OCI-LY7 (cell line): Measurements from ENCODE around the gene NUB1.

Experiments
- EZH2phosphoT487 ChIP-seq: fragments of 200-600 bp; sonication (generic); IDR thresholded peaks from 2 replicates; pipeline ENCODE4 v1.6.1; 2018; ENCODE audit warnings: low read depth, borderline replicate concordance, mild to moderate bottlenecking, mixed run types, antibody characterized with exemption, low read length, moderate library complexity, mixed read lengths
- TF ChIP-seq, protein P1 (sequence below): fragments of 200-600 bp; sonication (generic); conservative IDR thresholded peaks from 2 replicates; pipeline ENCODE4 v1.5.1; 2014; ENCODE audit warnings: mild to moderate bottlenecking, antibody characterized with exemption, low read length, moderate library complexity, mixed read lengths

DNA sequence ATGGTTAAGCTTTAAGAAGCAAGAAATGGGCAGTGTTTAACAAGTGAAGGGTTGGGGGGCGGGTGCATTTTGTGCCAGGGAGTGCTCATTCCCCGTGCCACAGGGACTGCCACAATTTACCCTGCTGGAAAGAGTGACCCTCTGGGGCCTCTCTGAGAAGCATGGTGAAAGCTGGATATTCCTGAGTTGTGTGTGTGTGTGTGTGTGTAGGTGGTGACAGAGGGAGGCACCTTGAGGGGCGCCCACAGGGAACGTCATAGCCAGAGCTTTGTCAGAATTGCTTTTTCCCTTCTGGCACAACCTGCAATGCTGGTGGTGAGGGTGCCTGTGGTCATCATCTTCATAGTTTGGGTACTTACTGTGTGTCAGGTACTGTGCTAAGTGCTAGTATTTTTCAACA lies 70.7 kb downstream of the NUB1 start:
- TF ChIP-seq, protein P1, sequence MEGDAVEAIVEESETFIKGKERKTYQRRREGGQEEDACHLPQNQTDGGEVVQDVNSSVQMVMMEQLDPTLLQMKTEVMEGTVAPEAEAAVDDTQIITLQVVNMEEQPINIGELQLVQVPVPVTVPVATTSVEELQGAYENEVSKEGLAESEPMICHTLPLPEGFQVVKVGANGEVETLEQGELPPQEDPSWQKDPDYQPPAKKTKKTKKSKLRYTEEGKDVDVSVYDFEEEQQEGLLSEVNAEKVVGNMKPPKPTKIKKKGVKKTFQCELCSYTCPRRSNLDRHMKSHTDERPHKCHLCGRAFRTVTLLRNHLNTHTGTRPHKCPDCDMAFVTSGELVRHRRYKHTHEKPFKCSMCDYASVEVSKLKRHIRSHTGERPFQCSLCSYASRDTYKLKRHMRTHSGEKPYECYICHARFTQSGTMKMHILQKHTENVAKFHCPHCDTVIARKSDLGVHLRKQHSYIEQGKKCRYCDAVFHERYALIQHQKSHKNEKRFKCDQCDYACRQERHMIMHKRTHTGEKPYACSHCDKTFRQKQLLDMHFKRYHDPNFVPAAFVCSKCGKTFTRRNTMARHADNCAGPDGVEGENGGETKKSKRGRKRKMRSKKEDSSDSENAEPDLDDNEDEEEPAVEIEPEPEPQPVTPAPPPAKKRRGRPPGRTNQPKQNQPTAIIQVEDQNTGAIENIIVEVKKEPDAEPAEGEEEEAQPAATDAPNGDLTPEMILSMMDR, result no peak
- TF ChIP-seq EZH2phosphoT487, result no peak
